HG02571 (cell line): ENCODE measurements around the gene PLAU.
"Not testable (repeated sequence)": the region's sequence is repeated elsewhere in the genome, so short reads cannot be mapped to it uniquely, and the experiment has no call there.

ENCODE experiments used
- ATAC-seq: cut with Tn5 transposase; IDR thresholded peaks from one replicate; pipeline ENCODE4 v1.9.1; 2021; ENCODE audit warnings: mild to moderate bottlenecking, moderate library complexity; ENCODE audit not compliant: unreplicated experiment

Gene PLAU

DNA sequence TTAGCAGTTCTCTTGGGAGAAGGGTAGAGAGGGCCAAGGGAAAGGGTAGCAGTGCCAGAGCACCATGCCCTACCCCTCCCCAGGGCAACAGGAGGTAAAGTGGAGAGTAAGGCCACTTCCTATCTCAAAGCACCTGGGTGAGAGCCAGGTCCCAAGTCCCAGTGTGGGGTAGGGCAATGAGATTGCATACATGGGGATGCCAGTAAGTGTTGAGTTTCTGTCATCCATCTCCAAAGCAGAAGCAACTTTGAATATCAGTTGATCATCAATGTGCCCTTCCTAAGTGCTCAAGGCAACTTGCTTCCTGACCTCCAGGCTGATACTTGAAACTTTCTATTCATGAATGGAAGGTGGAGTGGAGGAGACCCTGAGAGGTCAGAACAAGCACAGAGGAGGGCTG is 34.4 kb upstream of the PLAU start:
- no peak for ATAC-seq

DNA sequence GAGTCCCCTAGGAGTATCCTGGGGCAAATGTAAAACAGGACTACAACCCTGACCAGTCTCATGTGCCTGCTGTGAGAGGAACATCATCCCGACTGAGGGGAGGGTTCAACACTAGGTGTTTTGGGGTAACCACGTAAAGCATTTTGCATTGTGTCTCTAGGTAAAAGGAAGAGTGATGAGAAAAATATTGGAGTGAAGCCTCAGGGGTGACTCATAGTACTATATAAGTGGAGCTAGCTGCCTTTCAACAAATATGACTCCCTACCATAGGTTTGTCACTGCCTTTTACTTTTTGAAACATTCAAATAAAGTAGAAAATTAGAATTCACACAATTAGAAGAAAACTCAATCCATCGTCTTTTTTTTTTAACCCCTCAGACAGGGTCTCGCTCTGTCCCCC is 34.0 kb upstream of the PLAU start:
- no peak for ATAC-seq

- ATAC-seq: no peak
Observed at GRCh38 chr10:73877533-73878160, 33.3 kb upstream of the PLAU start.

DNA sequence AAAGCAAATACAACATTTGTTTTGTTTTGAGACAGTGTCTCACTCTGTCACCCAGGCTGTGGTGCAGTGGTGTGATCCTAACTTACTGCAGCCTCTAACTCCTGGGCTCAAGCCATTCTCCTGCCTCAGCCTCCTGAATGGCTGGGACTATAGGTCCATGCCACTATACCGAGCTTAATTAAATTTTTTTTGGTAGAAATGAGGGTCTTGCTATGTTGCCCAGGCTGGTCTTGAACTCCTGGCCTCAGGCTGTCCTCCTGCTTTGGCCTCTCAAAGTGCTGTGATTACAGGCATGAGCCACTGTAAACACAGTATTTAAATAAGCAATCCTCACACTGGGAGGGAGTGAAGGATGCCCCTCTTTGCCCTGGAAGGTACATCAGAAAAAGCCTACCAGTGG is 32.6 kb upstream of the PLAU start:
- ATAC-seq: no peak

GRCh38 chr10:73879296-73880173 is 31.4 kb upstream of the PLAU start:
- ATAC-seq: peak; percentile 69

- ATAC-seq: no peak
Observed at GRCh38 chr10:73881221-73881919, 29.6 kb upstream of the PLAU start.

DNA sequence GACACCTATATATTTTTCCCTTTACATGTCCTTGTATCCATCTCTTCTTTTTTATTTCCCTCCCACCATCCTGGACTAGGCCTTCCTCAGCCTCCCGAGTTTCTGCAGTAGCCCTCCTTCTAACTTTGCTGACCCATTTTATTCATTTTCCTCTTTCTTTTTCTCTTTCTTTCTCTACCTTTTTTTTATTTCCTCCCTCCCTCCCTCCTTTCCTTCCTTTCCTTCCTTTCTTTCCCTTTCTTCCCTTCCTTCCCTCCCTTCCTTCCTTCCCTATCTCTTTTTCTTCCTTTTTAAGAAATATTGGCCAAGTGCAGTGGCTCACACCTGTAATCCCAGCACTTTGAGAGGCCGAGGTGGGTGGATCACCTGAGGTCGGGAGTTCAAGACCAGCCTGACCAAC is 26.9 kb upstream of the PLAU start:
- no peak for ATAC-seq

GRCh38 chr10:73886085-73886529 is 24.8 kb upstream of the PLAU start:
- ATAC-seq: peak; percentile 71

- no peak for ATAC-seq
Observed at GRCh38 chr10:73886661-73887293, 24.2 kb upstream of the PLAU start.

DNA sequence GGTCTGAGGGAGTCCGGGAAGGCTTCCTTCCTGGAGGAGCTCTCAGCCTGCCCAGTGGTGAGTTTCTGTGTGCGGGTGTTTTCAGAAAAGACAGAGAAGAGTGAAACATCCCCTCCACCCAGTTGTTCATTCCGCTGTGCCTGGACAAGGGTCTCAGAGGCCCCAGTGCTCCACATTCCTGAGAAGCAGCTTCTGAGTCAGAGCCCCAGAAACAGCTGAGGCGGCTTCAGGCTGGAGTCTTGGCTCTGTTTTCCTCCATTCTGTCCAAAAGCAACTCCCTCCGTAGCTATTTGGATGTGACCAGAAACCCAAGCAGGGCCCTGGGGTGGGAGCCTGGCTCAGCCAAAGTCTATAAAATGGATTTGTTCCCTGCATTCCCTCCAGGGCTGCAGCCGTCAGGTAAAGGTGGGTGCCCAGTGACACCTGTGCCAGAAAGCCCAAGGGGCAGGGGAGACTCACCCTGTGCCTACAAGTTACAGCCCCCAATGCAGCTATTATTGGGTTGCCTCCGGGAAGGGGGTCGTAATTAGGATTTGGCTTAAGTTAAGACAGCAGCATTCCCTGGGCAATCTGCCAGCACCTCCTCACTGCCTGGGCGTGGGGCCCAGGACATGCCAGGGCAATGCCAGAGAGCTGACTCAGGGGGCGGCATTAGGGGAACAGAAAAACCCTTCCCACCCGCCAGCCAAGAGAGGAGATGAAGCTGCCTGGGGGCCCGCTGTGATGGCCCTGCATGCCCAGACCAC is 23.5 kb upstream of the PLAU start:
- no peak for ATAC-seq

DNA sequence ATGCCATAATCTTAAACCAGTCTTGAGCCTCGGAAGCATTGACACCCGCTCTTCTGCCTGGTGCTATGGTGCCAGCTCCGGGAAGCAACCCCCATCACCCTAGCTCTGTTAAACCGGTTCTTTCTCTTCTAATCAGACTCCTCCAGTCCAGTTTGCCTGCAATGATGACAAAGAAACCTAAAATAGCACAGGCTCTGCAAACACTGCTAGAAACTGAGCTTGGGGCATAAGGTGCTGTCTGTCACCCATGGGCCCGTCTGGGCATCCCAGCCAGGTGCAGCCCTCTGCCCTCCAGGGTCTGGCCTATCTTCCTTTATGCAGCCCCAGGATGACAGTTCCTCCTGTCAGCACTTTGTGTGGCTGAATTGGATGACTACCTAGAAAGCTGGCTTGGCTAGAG is 22.4 kb upstream of the PLAU start:
- ATAC-seq: no peak

- no peak for ATAC-seq
Observed at GRCh38 chr10:73889014-73889413, 21.9 kb upstream of the PLAU start.

GRCh38 chr10:73889416-73889815 is 21.5 kb upstream of the PLAU start:
- not testable (repeated sequence) for ATAC-seq

- ATAC-seq: no peak
Observed at GRCh38 chr10:73890261-73890660, 20.7 kb upstream of the PLAU start.

GRCh38 chr10:73890830-73891229 is 20.1 kb upstream of the PLAU start:
- ATAC-seq: not testable (repeated sequence)

DNA sequence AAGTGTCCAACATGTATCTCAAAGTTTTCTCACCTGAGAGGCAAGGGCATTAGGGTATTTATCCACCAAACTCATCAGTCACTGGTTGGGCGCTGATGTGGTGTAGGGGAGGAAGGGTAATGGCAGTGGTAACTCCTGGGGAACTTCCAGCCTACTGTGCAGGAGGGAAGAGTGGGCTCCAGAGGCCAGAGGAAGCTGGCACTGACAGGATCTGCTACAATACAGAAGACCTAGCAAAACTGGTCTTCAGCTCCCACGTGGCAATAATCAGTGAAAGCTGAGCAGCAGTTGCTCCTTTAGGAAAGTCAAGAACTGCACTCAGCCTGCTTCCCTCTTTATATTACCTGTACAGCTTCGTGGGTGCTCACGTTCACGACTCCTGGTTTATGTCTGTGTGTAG is 19.4 kb upstream of the PLAU start:
- no peak for ATAC-seq

- ATAC-seq: no peak
Observed at GRCh38 chr10:73892310-73893030, 18.5 kb upstream of the PLAU start.

DNA sequence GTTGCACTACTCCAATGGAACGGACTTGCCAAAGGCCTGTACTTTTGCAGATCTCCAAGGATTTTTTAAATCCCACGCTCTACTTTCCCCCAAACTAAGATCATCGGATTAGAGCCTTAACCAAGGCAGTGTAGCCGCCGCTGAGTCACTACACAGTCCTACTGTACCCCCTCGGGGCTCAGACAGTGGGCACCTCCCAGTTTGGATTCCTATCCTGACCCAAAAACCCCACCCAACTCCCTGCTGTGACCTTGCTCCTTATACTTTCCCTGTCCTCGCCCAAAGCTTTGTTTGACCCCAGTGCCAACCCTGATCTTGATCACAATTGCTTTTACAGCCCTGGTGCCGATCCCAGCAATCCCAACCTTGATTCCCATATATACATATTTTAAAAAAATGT is 17.5 kb upstream of the PLAU start:
- ATAC-seq: no peak

- ATAC-seq: no peak
Observed at GRCh38 chr10:73894245-73894971, 16.5 kb upstream of the PLAU start.
